SHP77 treated with DMSO at 0.1 percent for 48 hours (cell line): ENCODE measurements around the gene TTLL11.

Source experiments
- DNase-seq: peaks from one replicate; lab custom pipeline; 2025; lab: John Stamatoyannopoulos, UW

TTLL11 gene

GRCh38 chr9:122092611-122093506 lies at the start of gene TTLL11:
Gene TTLL11 (minus strand): TSS chr9:122093308. CDS start chr9:122093148, 160 bp downstream.
- DNase-seq = peak; percentile 74

- DNase-seq = no peak
These were observed 48.6 kb upstream of the TTLL11 start for GRCh38 chr9:122141671-122142070.

GRCh38 chr9:122140368-122141193 lies 47.5 kb upstream of the TTLL11 start:
- DNase-seq = no peak

- no peak for DNase-seq
These were observed 45.6 kb upstream of the TTLL11 start for GRCh38 chr9:122138560-122139268.

GRCh38 chr9:122135529-122135859 lies 42.4 kb upstream of the TTLL11 start:
- DNase-seq = no peak

- no peak for DNase-seq
These were observed 41.9 kb upstream of the TTLL11 start for GRCh38 chr9:122134822-122135528.

GRCh38 chr9:122133984-122134535 lies 41.0 kb upstream of the TTLL11 start:
- no peak for DNase-seq

- DNase-seq = no peak
These were observed 40.3 kb upstream of the TTLL11 start for GRCh38 chr9:122133263-122133983.

GRCh38 chr9:122132539-122132938 lies 39.4 kb upstream of the TTLL11 start:
- no peak for DNase-seq

GRCh38 chr9:122131401-122132001 lies 38.4 kb upstream of the TTLL11 start:
- no peak for DNase-seq

- no peak for DNase-seq
These were observed 37.7 kb upstream of the TTLL11 start for GRCh38 chr9:122130837-122131236.

- DNase-seq = no peak
These were observed 36.9 kb upstream of the TTLL11 start for GRCh38 chr9:122129969-122130368.

GRCh38 chr9:122128969-122129343 lies 35.8 kb upstream of the TTLL11 start:
- no peak for DNase-seq

GRCh38 chr9:122128007-122128968 lies 35.2 kb upstream of the TTLL11 start:
- no peak for DNase-seq

GRCh38 chr9:122127396-122127798 lies 34.3 kb upstream of the TTLL11 start:
- no peak for DNase-seq

- DNase-seq = no peak
These were observed 33.5 kb upstream of the TTLL11 start for GRCh38 chr9:122126331-122127261.

- DNase-seq = no peak
These were observed 32.6 kb upstream of the TTLL11 start for GRCh38 chr9:122125509-122126330.
